ENCODE data around the gene B4GALT2.

DNA sequence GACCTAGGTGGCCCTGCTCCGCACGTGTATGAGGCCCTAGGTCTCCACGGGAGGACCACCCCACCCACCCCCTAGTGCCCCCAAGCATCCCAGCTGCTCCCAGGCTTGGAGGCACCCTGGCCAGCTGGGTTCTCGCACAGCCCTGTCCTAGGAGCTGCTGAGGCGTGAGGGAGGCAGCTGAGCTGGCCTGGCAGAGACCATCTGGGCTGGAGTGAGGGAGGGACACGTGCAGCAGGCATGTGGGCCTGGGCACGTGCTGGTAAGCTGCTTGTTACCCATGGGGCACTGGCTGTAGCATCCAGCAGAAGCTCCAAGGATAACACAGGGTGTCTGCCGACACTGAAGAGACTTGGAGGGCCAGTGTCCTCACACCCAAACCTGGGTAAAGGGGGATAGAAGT, 42.1 kb downstream of the B4GALT2 start:
- TF ChIP-seq, protein P1, sequence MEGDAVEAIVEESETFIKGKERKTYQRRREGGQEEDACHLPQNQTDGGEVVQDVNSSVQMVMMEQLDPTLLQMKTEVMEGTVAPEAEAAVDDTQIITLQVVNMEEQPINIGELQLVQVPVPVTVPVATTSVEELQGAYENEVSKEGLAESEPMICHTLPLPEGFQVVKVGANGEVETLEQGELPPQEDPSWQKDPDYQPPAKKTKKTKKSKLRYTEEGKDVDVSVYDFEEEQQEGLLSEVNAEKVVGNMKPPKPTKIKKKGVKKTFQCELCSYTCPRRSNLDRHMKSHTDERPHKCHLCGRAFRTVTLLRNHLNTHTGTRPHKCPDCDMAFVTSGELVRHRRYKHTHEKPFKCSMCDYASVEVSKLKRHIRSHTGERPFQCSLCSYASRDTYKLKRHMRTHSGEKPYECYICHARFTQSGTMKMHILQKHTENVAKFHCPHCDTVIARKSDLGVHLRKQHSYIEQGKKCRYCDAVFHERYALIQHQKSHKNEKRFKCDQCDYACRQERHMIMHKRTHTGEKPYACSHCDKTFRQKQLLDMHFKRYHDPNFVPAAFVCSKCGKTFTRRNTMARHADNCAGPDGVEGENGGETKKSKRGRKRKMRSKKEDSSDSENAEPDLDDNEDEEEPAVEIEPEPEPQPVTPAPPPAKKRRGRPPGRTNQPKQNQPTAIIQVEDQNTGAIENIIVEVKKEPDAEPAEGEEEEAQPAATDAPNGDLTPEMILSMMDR (conservative IDR thresholded peaks at IDR 0.05; ENCODE audit: low read length), result no peak
- TF ChIP-seq EZH2phosphoT487 (IDR thresholded peaks at IDR 0.05; ENCODE audit: borderline replicate concordance, low read depth, low read length), result no peak
